NOMO-1 treated with DMSO at 0.1 percent for 48 hours (cell line): ENCODE measurements around the gene ZNF598.
A peak's percentile ranks its signal among the peaks of the same experiment; 100 is the strongest.

ENCODE experiments used
- DNase-seq: peaks from one replicate; lab custom pipeline; 2025; ENCODE audit not compliant: unreplicated experiment; lab: John Stamatoyannopoulos, UW

ZNF598 gene

GRCh38 chr16:1991948-1992703, 17.5 kb downstream of the ZNF598 start:
- DNase-seq, result peak; percentile 80

- DNase-seq, result no peak
These were observed 18.1 kb downstream of the ZNF598 start for GRCh38 chr16:1991588-1991947.

GRCh38 chr16:1991135-1991551, 18.5 kb downstream of the ZNF598 start:
- no peak for DNase-seq

GRCh38 chr16:1990351-1991134, 19.1 kb downstream of the ZNF598 start:
- no peak for DNase-seq

- DNase-seq, result no peak
These were observed 19.6 kb downstream of the ZNF598 start for GRCh38 chr16:1990101-1990350.

GRCh38 chr16:1989209-1990100, 20.2 kb downstream of the ZNF598 start, which contains the start of gene SYNGR3:
TSS of gene SYNGR3 (plus strand) at chr16:1989970. CDS start at chr16:1990103, 133 bp downstream.
- DNase-seq, result no peak

GRCh38 chr16:1987198-1987597, 22.4 kb downstream of the ZNF598 start:
- DNase-seq, result no peak

GRCh38 chr16:1985466-1986150, 24.0 kb downstream of the ZNF598 start:
- DNase-seq, result no peak

- no peak for DNase-seq
These were observed 25.0 kb downstream of the ZNF598 start for GRCh38 chr16:1984347-1985225.

GRCh38 chr16:1983544-1984346, 25.9 kb downstream of the ZNF598 start, which contains the start of gene GFER:
TSS of gene GFER (plus strand) at chr16:1984193. CDS start at chr16:1984219, 26 bp downstream.
- DNase-seq, result peak; percentile 86

GRCh38 chr16:1982991-1983543, 26.6 kb downstream of the ZNF598 start:
- DNase-seq, result no peak

GRCh38 chr16:1982013-1982433, 27.6 kb downstream of the ZNF598 start:
- DNase-seq, result no peak

GRCh38 chr16:1981398-1981836, 28.2 kb downstream of the ZNF598 start, which contains the start of gene NOXO1:
TSS of gene NOXO1 (minus strand) at chr16:1981469. CDS start at chr16:1981179, 290 bp downstream.
- DNase-seq, result no peak

GRCh38 chr16:1980770-1981087, 28.9 kb downstream of the ZNF598 start:
- no peak for DNase-seq

- DNase-seq, result no peak
These were observed 29.4 kb downstream of the ZNF598 start for GRCh38 chr16:1980030-1980769.

GRCh38 chr16:1979271-1980029, 30.2 kb downstream of the ZNF598 start:
- DNase-seq, result no peak

- no peak for DNase-seq
These were observed 31.0 kb downstream of the ZNF598 start for GRCh38 chr16:1978476-1979120.
